ENCODE results near the gene BTBD8. TPM values are rescaled to one million over a fixed set of nuclear protein-coding genes. Genes with fewer than 3 reads are reported as not detected.
A peak's percentile ranks its signal among the peaks of the same experiment; 100 is the strongest.

Gene BTBD8
- total RNA-seq (10 to 100 TPM in 3 of 9 donors, 1 to 10 TPM in 6; 4.6 to 14.1 (median 9.7) TPM), polyA plus RNA-seq (1 to 10 TPM; 3.5 to 9.5 (median 5.6) TPM)
- long read RNA-seq, donor 1: 0 reads
- long read RNA-seq, donor 2, partial matches to known transcripts: 10 of 10 reads
- long read RNA-seq, donor 2, other reads (novel, unspliced or antisense): 0 of 10 reads
- long read RNA-seq, donor 3: 0 reads
- long read RNA-seq, donor 4, partial matches to known transcripts: 4 of 5 reads
- long read RNA-seq, donor 4, other reads (novel, unspliced or antisense): 1 of 5 reads
- long read RNA-seq, donor 5, partial matches to known transcripts: 3 of 6 reads
- long read RNA-seq, donor 5, other reads (novel, unspliced or antisense): 3 of 6 reads
- long read RNA-seq, donor 6, partial matches to known transcripts: 6 of 6 reads
- long read RNA-seq, donor 6, other reads (novel, unspliced or antisense): 0 of 6 reads
- long read RNA-seq, donor 7, partial matches to known transcripts: 0 of 1 reads
- long read RNA-seq, donor 7, other reads (novel, unspliced or antisense): 0 of 1 reads
- long read RNA-seq, donor 8, partial matches to known transcripts: 0 of 1 reads
- long read RNA-seq, donor 8, other reads (novel, unspliced or antisense): 0 of 1 reads
- long read RNA-seq, donor 9, partial matches to known transcripts: 5 of 5 reads
- long read RNA-seq, donor 9, other reads (novel, unspliced or antisense): 0 of 5 reads
- long read RNA-seq, donor 10: 0 reads

DNA sequence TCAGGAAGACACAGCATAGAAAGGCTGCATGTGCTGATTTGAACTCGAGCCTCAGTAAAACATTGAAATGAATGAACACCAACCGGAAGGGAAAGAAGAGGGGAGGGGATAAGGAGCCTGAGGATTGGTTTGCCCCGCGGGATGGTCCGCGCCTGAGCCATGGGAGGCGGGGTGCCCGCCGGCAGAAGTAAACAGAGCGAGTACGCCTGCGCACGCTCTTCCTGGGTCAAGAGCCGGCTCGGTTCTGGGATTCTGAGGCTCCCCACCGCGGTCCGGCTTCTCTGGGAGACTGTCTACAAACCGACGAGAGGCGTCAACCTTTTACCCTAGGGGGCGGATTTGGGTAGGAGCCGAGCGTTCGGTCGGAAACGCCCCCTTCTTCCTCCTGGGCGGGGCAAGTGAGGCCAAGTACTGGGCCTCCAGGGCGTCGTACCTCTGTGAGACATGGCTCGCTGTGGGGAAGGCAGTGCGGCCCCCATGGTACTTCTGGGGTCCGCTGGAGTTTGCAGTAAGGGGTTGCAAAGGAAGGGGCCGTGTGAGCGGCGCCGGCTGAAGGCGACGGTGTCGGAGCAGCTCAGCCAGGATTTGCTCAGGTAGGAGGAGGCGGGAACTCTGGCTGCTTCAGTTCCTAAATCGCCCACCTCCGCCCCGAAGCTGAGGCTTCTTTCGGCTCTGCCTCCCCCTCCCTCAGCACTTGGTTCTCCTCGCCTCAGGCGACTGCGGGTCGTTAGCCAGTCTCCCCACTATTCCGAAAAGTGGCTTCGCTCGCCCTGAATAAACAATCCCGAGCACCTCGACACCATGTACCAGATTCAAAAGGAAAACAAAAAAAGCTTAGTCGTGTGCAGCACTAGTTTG is at the start of gene BTBD8:
Gene BTBD8, plus strand, starts transcription at position 218 of the 858 bp plus-strand sequence. Its CDS starts 227 bp downstream, at position 445.
- H3K4me1 ChIP-seq (replicated peaks in 1 of 2): peaks cover 0 to 8% of the 10 kb centered on the region in 2 donors
- DNase-seq: peak; percentile 81 to 93 (median 91)
- no peaks in the 10 kb centered on the region for H3K36me3 ChIP-seq (replicated peaks in 1 of 2)
- peak within 1 kb of the TSS in 4 of 5 donors; percentile 43 to 81 (median 74) for H3K27ac ChIP-seq
- WGBS, 4 donors: 0 to 2% (median 1%) methylated on average over 24 to 55 of the region's 55 CpGs
- no peaks in the 10 kb centered on the region for H3K27me3 ChIP-seq
- TF ChIP-seq CTCF (IDR thresholded peaks at IDR 0.05) (no peak), POLR2A (IDR thresholded peaks at IDR 0.05) (peak; percentile 40 to 74)
- peak within 1 kb of the TSS; percentile 21 to 91 (median 76) for H3K4me3 ChIP-seq
- intact Hi-C loops (cut with DNase I): no loop called here
- no peaks in the 10 kb centered on the region for H3K9me3 ChIP-seq (replicated peaks in 1 of 3)

DNA sequence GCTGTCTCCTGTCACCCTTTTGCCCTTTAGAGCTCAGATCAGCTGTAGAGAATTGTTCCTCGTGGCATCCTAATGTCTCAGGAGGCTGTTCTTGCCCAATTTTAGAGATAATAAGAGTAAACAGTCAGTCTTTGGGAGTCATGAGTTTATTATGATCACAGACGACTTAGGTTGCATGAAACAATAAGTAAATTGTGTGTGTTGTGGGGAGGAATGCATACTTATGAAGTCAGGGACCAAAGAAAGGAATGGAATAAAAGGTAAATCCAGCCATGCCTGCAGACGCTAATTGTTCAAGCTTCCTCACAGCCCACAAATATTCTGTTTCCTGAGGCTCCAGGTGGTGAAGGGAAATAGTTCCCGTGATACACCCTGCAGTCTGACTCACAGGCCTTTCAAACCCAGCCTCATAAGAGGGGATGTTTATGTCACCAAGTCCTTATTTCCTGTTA is 49.5 kb upstream of the BTBD8 start:
- TF ChIP-seq POLR2A (IDR thresholded peaks at IDR 0.05): no peak
- no peak for TF ChIP-seq CTCF (IDR thresholded peaks at IDR 0.05)
- no peaks in the 10 kb centered on the region for H3K9me3 ChIP-seq (replicated peaks in 1 of 3)
- peaks cover 0 to 3% of the 10 kb centered on the region in 2 donors for H3K4me1 ChIP-seq (replicated peaks in 1 of 2)
- no peak for DNase-seq
- H3K36me3 ChIP-seq (replicated peaks in 1 of 2): no peaks in the 10 kb centered on the region
- intact Hi-C loops (cut with DNase I): no loop called here
- H3K4me3 ChIP-seq: peak overlapping the region in 1 of 4 donors; percentile 69
- H3K27me3 ChIP-seq: no peaks in the 10 kb centered on the region
- 36 to 58% (median 46%) methylated on average over 4 of the region's 4 CpGs for WGBS, 4 donors
- H3K27ac ChIP-seq: no peak overlapping the region

GRCh38 chr1:92031281-92032110 is 48.6 kb upstream of the BTBD8 start:
- Histone ChIP-seq H3K27me3 (no peaks in the 10 kb centered on the region), H3K9me3 (replicated peaks in 1 of 3) (no peaks in the 10 kb centered on the region), H3K36me3 (replicated peaks in 1 of 2) (no peaks in the 10 kb centered on the region), H3K27ac (no peak overlapping the region), H3K4me1 (replicated peaks in 1 of 2) (peaks cover 0 to 3% of the 10 kb centered on the region in 2 donors), H3K4me3 (no peak overlapping the region)
- intact Hi-C loops (cut with DNase I): no loop called here
- 86 to 96% (median 89%) methylated on average over 6 of the region's 6 CpGs for WGBS, 4 donors
- TF ChIP-seq CTCF (IDR thresholded peaks at IDR 0.05) (no peak), POLR2A (IDR thresholded peaks at IDR 0.05) (no peak)
- DNase-seq: no peak
